ENCODE measurements around the gene TGFBI. TPM values are rescaled to one million over a fixed set of nuclear protein-coding genes. Genes with fewer than 3 reads are reported as not detected.

Gene TGFBI
- total and polyA plus RNA-seq, 9 of the 15 experiments (the other 6 are each of a cell fraction or from before 2014, with no cell fraction given), result 0.05 to 0.62 (median 0.08) TPM; not detected in 6

- Histone ChIP-seq H3K4me3 (no peak overlapping the region), H3K9me3 (replicated peaks; ENCODE audit: control insufficient read depth, insufficient read depth, low read depth, low read length) (no peaks in the 10 kb centered on the region), H3K36me3 (ENCODE audit: control insufficient read depth, insufficient read depth, low read length) (no peaks in the 10 kb centered on the region), H3K27me3 (ENCODE audit: control insufficient read depth in 2 of 2, insufficient read depth in 2 of 2, low read length in 2 of 2) (peaks cover 18 to 33% of the 10 kb centered on the region in 2 experiments), H3K4me2 (ENCODE audit: insufficient read depth, low read length) (no peak overlapping the region), H4K20me1 (replicated peaks; ENCODE audit: control insufficient read depth, insufficient read depth, low read length) (no peaks in the 10 kb centered on the region), H3K79me2 (ENCODE audit: control insufficient read depth, insufficient read depth, low read length) (no peaks in the 10 kb centered on the region), H2AFZ (ENCODE audit: low read depth, low read length) (no peak overlapping the region), H3K9ac (ENCODE audit: insufficient read depth in 1 of 2, low read depth in 2 of 2, low read length in 2 of 2) (no peak overlapping the region), H3K27ac (ENCODE audit: extremely low read depth, low read depth, low read length) (no peak overlapping the region), H3K4me1 (replicated peaks in 1 of 2; ENCODE audit: control insufficient read depth in 2 of 2, insufficient read depth in 2 of 2, low read length in 2 of 2) (peaks cover 2 to 6% of the 10 kb centered on the region in 2 experiments; a peak in 2 of 5 replicates), H3K9me1 (ENCODE audit: control insufficient read depth, insufficient read depth, low read length) (no peaks in the 10 kb centered on the region)
- ATAC-seq (no peak), FAIRE-seq (no peak), DNase-seq (ENCODE audit: extremely low read depth in 1 of 4, low spot score in 3 of 4) (no peak)
- BruUV-seq (replicated peaks), result no TSS peak
- CTCF ChIA-PET (ENCODE audit: low intra/inter-chr PET ratio), result no interaction called here
- in situ Hi-C loops (cut with MboI), result no loop called here
- TF ChIP-seq MEF2A (IDR thresholded peaks at IDR 0.05; ENCODE audit: control insufficient read depth, low read depth, low read length) (no peak), DNMT1 (IDR thresholded peaks at IDR 0.05) (no peak), EHMT2 (IDR thresholded peaks at IDR 0.05) (no peak), ESRRB (CRISPR knock-in tag; IDR thresholded peaks at IDR 0.05; ENCODE audit: borderline replicate concordance) (no peak), ARHGAP35 (IDR thresholded peaks at IDR 0.05; ENCODE audit: partially characterized antibody) (no peak), ZNF174 (CRISPR knock-in tag; IDR thresholded peaks at IDR 0.05) (no peak), POLR2G (IDR thresholded peaks at IDR 0.05; ENCODE audit: low read depth, low read length) (no peak), TAL1 (IDR thresholded peaks at IDR 0.05) (no peak), RNF2 (IDR thresholded peaks at IDR 0.05) (no peak), CTCF (IDR thresholded peaks at IDR 0.05 in 2 of 3, conservative IDR thresholded peaks at IDR 0.05 in 1 of 3; ENCODE audit: insufficient read depth in 2 of 3, low read depth in 1 of 3, low read length in 3 of 3) (peak in 1 of 3 experiments; percentile 20; a peak in 1 of 6 replicates), SIRT6 (IDR thresholded peaks at IDR 0.05; ENCODE audit: low read depth, low read length) (no peak), RAD21 (CRISPR knock-in tag; conservative IDR thresholded peaks at IDR 0.05 in 1 of 2, IDR thresholded peaks at IDR 0.05 in 1 of 2) (peak in 1 of 2 experiments; percentile 39; a peak in 1 of 4 replicates), GATA2 (CRISPR knock-in tag; IDR thresholded peaks at IDR 0.05) (no peak), NRF1 (conservative IDR thresholded peaks at IDR 0.05 in 1 of 2, IDR thresholded peaks at IDR 0.05 in 1 of 2) (no peak)
- intact Hi-C loops (cut with micrococcal nuclease), result no loop called here
- 0% methylated on average over 1 of the region's 1 CpG for WGBS (ENCODE audit: insufficient coverage, low coverage, missing lambda C conversion rate)
- POLR2A ChIA-PET, result interaction anchor here (1.0 to 1.2 kb wide), 3 partner anchors 10 to 20 kb away, joined by 4 read pairs; no protein-coding TSS in a partner anchor
These were observed 46.7 kb downstream of the TGFBI start for GRCh38 chr5:136075466-136075891.
